ENCODE data around the gene TMEM263. TPM values are rescaled to one million over a fixed set of nuclear protein-coding genes. Genes with fewer than 3 reads are reported as not detected.
A peak's percentile ranks its signal among the peaks of the same experiment; 100 is the strongest.

The TMEM263 gene
- polyA plus RNA-seq, 1 of the 3 experiments (the other 2 are of a cell fraction): 16.9 TPM

DNA sequence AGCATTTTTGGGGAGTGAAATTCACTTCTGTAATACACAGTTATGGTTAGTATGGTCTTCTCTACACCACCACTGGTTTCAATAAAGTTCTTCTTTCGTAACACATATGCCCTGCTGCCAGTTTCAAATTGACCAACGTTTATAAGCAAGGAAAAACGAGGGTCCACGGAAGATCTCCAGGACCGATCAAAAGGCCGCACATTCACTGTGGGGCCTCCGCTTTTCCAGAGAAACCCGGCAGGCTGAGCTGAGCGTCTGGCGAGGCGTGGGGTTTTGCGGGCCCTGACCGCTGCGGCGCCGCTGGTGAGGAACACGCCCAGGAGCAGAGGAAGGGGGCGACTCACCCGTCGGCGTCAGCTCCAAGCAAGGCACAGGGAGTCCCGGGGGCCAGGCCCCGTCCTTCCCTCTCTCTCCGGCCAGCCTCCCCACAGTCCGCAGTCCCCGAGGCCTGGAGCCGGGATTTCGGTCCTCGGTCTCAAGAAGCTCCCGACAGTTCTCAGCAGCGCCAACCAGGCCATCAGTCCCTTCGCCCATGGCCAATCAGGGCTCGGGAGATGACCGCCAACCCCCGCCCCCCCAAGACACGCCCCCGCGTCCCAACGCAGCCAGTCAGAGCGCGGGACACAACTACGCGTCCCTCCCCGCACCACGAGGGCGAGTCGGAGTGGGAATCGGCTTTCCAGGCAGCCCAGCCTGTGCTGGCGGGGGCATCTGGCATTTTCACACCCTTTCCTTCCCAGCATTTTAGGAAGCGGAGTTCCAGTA, 31.1 kb downstream of the TMEM263 start, which contains the start of gene MTERF2:
Gene MTERF2, minus strand, starts transcription at position 522 of the 765 bp plus-strand sequence. CDS start 8,432 bp downstream, outside the sequence.
- Histone ChIP-seq H3K36me3 (replicated peaks in 1 of 2; ENCODE audit: control insufficient read depth in 1 of 2, insufficient read depth in 2 of 2, low read length in 1 of 2) (peaks cover 14 to 17% of the 10 kb centered on the region in 2 experiments), H3K9me3 (no peaks in the 10 kb centered on the region), H3K9ac (peak within 1 kb of the TSS; percentile 81), H3K79me2 (ENCODE audit: insufficient read depth) (peaks cover 17% of the 10 kb centered on the region), H2AFZ (ENCODE audit: low read depth) (peak within 1 kb of the TSS; percentile 84), H3K9me2 (no peaks in the 10 kb centered on the region), H3F3A (replicated peaks; ENCODE audit: insufficient read depth) (peaks cover 8% of the 10 kb centered on the region), H3K27me3 (ENCODE audit: insufficient read depth) (no peaks in the 10 kb centered on the region), H3K4me1 (ENCODE audit: control insufficient read depth in 1 of 2, insufficient read depth in 2 of 2, low read depth in 1 of 2, low read length in 1 of 2) (peaks cover 6 to 13% of the 10 kb centered on the region in 2 experiments; a peak in 2 of 4 replicates), H3K4me3 (ENCODE audit: low read depth in 2 of 2, low read length in 1 of 2) (peak within 1 kb of the TSS; percentile 65 to 72), H3K4me2 (peak within 1 kb of the TSS; percentile 76), H3K27ac (ENCODE audit: low read depth in 2 of 2, low read length in 1 of 2) (peak within 1 kb of the TSS; percentile 76 to 80), H4K20me1 (ENCODE audit: insufficient read depth) (no peaks in the 10 kb centered on the region)
- ChIA-PET CTCF (interaction anchor here (0.6 to 1.1 kb wide), 5 partner anchors 15 to 704 kb away, joined by 3 to 6 read pairs (median 3); partner anchors contain the start of gene TMEM263), POLR2A (interaction anchor here (0.6 to 1.5 kb wide), 7 partner anchors 9 to 425 kb away, joined by 3 to 7 read pairs (median 4); partner anchors contain the start of gene TMEM263)
- DNase-seq: peak; percentile 96
- WGBS (ENCODE audit: low lambda C conversion rate): 1% methylated on average over 23 of the region's 50 CpGs
- TF ChIP-seq, protein P1, sequence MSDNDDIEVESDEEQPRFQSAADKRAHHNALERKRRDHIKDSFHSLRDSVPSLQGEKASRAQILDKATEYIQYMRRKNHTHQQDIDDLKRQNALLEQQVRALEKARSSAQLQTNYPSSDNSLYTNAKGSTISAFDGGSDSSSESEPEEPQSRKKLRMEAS (IDR thresholded peaks at IDR 0.05; ENCODE audit: low read depth): peak; percentile 96
- TF ChIP-seq FOSL2 (IDR thresholded peaks at IDR 0.05; ENCODE audit: borderline replicate concordance, low read depth) (no peak), TAF1 (IDR thresholded peaks at IDR 0.05; ENCODE audit: borderline replicate concordance, low read depth, low read length) (peak; percentile 55; the same call in 1 of the 2 replicates), POLR2AphosphoS5 (IDR thresholded peaks at IDR 0.05; ENCODE audit: low read depth, low read length) (peak; percentile 71), TEAD4 (IDR thresholded peaks at IDR 0.05; ENCODE audit: borderline replicate concordance, insufficient read depth) (no peak), EP300 (IDR thresholded peaks at IDR 0.05; ENCODE audit: borderline replicate concordance in 1 of 2, low read depth in 1 of 2, low read length in 1 of 2) (no peak), SMC3 (IDR thresholded peaks at IDR 0.05; ENCODE audit: low read depth, low read length) (no peak), RAD21 (IDR thresholded peaks at IDR 0.05; ENCODE audit: low read length) (no peak), MXI1 (IDR thresholded peaks at IDR 0.05; ENCODE audit: low read depth, low read length) (peak; percentile 82; the same call in 1 of the 2 replicates), RFX5 (IDR thresholded peaks at IDR 0.05; ENCODE audit: low read length) (peak; percentile 51; the same call in 1 of the 2 replicates), SIN3A (IDR thresholded peaks at IDR 0.05; ENCODE audit: borderline replicate concordance, low read depth, low read length) (peak; percentile 75; the same call in 1 of the 2 replicates), CHD2 (IDR thresholded peaks at IDR 0.05; ENCODE audit: low read length, partially characterized antibody) (peak; percentile 65), ELF1 (IDR thresholded peaks at IDR 0.05) (no peak)
- TF ChIP-seq, protein P2, sequence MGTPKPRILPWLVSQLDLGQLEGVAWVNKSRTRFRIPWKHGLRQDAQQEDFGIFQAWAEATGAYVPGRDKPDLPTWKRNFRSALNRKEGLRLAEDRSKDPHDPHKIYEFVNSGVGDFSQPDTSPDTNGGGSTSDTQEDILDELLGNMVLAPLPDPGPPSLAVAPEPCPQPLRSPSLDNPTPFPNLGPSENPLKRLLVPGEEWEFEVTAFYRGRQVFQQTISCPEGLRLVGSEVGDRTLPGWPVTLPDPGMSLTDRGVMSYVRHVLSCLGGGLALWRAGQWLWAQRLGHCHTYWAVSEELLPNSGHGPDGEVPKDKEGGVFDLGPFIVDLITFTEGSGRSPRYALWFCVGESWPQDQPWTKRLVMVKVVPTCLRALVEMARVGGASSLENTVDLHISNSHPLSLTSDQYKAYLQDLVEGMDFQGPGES (IDR thresholded peaks at IDR 0.05; ENCODE audit: low read depth, low read length): no peak
- TF ChIP-seq, protein P3, sequence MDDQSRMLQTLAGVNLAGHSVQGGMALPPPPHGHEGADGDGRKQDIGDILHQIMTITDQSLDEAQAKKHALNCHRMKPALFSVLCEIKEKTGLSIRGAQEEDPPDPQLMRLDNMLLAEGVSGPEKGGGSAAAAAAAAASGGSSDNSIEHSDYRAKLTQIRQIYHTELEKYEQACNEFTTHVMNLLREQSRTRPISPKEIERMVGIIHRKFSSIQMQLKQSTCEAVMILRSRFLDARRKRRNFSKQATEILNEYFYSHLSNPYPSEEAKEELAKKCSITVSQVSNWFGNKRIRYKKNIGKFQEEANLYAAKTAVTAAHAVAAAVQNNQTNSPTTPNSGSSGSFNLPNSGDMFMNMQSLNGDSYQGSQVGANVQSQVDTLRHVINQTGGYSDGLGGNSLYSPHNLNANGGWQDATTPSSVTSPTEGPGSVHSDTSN (IDR thresholded peaks at IDR 0.05): peak; percentile 28
- TF ChIP-seq, protein P4, sequence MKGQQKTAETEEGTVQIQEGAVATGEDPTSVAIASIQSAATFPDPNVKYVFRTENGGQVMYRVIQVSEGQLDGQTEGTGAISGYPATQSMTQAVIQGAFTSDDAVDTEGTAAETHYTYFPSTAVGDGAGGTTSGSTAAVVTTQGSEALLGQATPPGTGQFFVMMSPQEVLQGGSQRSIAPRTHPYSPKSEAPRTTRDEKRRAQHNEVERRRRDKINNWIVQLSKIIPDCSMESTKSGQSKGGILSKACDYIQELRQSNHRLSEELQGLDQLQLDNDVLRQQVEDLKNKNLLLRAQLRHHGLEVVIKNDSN (IDR thresholded peaks at IDR 0.05; ENCODE audit: borderline replicate concordance, low read depth): peak; percentile 54; the same call in 1 of the 2 replicates
- TF ChIP-seq, protein P5, sequence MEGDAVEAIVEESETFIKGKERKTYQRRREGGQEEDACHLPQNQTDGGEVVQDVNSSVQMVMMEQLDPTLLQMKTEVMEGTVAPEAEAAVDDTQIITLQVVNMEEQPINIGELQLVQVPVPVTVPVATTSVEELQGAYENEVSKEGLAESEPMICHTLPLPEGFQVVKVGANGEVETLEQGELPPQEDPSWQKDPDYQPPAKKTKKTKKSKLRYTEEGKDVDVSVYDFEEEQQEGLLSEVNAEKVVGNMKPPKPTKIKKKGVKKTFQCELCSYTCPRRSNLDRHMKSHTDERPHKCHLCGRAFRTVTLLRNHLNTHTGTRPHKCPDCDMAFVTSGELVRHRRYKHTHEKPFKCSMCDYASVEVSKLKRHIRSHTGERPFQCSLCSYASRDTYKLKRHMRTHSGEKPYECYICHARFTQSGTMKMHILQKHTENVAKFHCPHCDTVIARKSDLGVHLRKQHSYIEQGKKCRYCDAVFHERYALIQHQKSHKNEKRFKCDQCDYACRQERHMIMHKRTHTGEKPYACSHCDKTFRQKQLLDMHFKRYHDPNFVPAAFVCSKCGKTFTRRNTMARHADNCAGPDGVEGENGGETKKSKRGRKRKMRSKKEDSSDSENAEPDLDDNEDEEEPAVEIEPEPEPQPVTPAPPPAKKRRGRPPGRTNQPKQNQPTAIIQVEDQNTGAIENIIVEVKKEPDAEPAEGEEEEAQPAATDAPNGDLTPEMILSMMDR (IDR thresholded peaks at IDR 0.05): 0 out of 2 replicates have a peak, but pooled peaks have one; percentile 9
